GM06990 (cell line): ENCODE results near the gene PFDN6.

Experiments
- DNase-seq: peaks from one replicate; pipeline ENCODE4 v3.0.0-alpha.2; 2011; ENCODE audit not compliant: insufficient read length; ENCODE audit errors: extremely low read depth
- H3K27me3 ChIP-seq: replicated peaks from 2 replicates; pipeline ENCODE4 v1.6.0; 2011; ENCODE audit warnings: low read length; ENCODE audit not compliant: control insufficient read depth, insufficient read depth
- H3K36me3 ChIP-seq: 2 replicates; pipeline ENCODE4 v1.5.1; 2011; ENCODE audit warnings: low read length; ENCODE audit not compliant: control insufficient read depth, insufficient read depth
- H3K4me3 ChIP-seq: replicated peaks from 2 replicates; pipeline ENCODE4 v1.5.1; 2011; ENCODE audit warnings: low read depth, mild to moderate bottlenecking, control low read depth, low read length
- TF ChIP-seq, protein P1 (sequence below): IDR thresholded peaks from 2 replicates; pipeline ENCODE4 v1.5.1; 2011; ENCODE audit warnings: low read length, control low read depth, mild to moderate bottlenecking, inconsistent platforms; ENCODE audit not compliant: insufficient read depth, poor library complexity, severe bottlenecking

PFDN6 gene

DNA sequence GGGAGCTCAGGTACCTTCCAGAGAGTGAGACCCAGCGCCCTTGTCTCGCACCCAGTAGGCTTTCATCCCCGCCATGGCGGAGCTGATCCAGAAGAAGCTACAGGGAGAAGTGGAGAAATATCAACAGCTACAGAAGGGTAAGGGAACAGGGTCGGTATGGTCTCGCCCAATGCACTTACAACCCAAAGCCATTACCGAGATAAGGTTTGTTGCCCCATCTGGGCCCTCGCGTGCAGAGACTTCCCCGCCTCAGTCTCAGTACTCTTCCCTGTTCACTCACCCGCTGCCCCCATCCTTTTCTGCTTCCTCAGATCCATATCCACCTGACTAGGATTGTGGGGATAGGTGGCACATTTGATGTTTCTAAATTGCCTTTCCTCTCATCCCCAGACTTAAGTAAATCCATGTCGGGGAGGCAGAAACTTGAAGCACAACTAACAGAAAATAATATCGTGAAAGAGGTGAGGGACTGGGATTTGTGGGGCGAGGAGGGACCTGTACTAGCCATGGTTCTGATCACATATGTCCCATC lies 449 bp downstream of the PFDN6 start:
- DNase-seq, result no peak
- H3K4me3 ChIP-seq, result peak overlapping the region; percentile 93
- H3K36me3 ChIP-seq, result peaks cover 21% of the 10 kb centered on the region
- TF ChIP-seq, protein P1, sequence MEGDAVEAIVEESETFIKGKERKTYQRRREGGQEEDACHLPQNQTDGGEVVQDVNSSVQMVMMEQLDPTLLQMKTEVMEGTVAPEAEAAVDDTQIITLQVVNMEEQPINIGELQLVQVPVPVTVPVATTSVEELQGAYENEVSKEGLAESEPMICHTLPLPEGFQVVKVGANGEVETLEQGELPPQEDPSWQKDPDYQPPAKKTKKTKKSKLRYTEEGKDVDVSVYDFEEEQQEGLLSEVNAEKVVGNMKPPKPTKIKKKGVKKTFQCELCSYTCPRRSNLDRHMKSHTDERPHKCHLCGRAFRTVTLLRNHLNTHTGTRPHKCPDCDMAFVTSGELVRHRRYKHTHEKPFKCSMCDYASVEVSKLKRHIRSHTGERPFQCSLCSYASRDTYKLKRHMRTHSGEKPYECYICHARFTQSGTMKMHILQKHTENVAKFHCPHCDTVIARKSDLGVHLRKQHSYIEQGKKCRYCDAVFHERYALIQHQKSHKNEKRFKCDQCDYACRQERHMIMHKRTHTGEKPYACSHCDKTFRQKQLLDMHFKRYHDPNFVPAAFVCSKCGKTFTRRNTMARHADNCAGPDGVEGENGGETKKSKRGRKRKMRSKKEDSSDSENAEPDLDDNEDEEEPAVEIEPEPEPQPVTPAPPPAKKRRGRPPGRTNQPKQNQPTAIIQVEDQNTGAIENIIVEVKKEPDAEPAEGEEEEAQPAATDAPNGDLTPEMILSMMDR, result no peak
- no peaks in the 10 kb centered on the region for H3K27me3 ChIP-seq

DNA sequence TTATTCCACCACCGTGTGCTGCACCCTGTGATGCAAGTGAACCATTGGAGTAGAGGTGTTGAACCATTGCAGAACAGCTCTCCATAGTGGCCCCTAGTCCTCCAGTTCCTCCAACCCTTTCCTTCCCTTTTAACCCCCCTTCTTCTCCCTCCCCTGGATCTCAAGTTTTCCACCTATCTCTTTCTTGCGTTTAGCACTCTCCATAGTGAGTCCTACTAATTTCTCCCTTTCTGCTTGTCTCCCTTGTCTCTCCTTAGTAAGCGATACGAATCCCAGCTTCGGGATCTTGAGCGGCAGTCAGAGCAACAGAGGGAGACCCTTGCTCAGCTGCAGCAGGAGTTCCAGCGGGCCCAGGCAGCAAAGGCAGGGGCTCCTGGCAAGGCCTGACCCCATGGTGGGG lies 1.1 kb downstream of the PFDN6 start:
- TF ChIP-seq, protein P1, result no peak
- H3K4me3 ChIP-seq, result peak overlapping the region; percentile 93
- H3K36me3 ChIP-seq, result peaks cover 18% of the 10 kb centered on the region
- DNase-seq, result no peak
- H3K27me3 ChIP-seq, result no peaks in the 10 kb centered on the region

DNA sequence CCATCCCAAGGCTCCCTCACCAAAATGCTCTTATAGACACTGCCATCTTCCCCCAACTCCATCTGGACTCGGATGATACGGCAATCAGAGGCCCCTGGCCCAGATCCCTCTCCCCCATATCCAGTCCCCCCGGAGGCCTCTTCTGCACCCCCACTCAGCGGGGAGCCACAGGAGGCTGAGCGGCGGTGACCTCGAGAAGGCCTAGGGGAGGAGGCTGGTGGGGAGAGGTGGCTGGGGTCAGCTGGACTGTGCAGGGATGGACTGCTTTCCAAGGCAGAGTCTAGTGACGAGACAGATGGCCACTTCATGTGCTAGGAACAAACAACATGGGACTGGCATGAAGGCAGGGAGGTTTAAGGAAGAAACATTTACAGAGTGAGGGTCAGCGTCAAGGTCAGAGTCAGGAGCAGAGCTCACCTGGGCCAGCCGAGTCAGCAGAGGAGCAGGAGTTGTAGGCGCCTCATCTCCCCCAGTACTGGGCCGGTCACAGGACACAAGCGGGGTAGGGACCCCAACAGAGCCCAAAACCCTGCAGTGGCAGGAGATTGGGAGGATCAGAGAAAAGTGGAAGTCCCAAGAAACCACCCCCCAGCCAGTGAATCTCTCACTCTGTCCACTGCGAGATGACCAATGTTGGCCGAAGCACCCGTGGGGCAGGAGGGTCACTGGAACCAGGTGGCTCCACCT lies 3.7 kb downstream of the PFDN6 start:
- Histone ChIP-seq H3K36me3 (peaks cover 10% of the 10 kb centered on the region), H3K27me3 (no peaks in the 10 kb centered on the region), H3K4me3 (no peak overlapping the region)
- no peak for DNase-seq
- TF ChIP-seq, protein P1, result no peak

DNA sequence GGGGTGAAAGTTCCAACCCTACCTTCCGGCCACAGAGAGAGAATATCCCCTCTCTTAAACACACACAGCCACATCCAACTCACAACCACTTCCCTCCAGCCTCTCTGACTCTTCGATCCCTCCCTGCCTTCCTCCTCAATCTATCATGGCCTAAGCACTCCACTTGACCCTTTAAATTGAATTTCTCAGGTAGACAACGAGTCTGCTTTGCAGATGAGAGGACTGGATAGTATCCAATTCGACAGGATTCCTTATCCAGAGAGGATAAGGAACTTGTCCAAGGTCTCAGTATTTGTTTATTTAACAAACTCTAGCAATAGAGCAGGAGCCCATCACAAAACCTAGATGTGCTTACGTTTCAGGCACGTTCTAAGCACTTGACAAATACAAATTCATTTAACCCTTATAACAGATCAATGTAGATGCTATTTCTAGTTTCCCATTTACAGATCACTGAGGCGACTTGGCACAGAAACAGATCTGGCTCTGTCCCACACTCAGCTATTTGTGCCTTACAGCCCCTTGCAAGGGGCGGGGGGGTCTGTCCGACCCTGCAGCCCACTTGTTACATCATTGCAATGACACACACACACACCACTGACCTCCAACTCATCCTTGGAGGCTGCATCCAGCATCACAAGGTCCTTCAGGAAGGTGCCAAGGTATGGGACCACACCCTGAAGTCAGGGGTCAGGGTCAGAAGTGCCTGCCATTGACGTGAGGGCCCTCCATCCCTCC lies 4.9 kb downstream of the PFDN6 start:
- H3K27me3 ChIP-seq, result no peaks in the 10 kb centered on the region
- H3K4me3 ChIP-seq, result no peak overlapping the region
- TF ChIP-seq, protein P1, result no peak
- H3K36me3 ChIP-seq, result peaks cover 10% of the 10 kb centered on the region
- DNase-seq, result no peak

DNA sequence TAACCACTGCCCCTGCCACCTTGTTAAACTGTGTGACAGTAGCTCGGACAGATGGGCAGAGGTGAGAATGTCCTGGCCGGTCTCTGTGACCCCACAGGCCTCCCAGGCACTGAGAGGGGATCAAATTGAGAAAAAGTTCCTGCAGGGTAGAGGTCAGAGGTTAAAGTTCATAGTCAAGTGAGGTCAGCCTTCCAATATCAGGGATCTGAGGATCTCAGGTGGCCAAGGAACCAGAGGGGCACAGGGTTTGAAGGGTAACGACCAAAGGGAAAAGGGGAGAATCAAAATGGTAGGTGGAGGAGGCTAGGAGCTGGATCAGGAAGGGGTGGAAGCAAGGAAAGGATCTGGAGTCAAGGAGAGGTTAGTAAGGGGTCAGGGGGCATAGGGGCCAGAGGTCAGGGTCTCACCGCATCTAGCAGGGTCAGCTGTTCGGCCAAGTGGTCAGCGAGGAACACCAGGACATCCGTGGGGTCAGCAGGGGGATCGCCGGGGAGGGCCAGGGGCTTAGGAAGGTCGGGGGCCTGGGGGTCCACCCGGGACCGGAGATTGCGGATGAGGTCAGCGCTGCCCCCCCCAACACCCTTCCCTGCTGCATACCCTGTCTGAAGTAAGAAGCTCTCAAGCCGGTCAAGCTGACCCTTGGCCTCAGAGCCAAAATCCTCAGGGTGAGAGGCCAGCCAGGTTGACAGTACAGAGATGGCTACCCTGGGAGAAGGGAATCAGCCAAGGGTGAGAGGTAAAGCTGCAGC lies 6.4 kb downstream of the PFDN6 start:
- TF ChIP-seq, protein P1, result no peak
- Histone ChIP-seq H3K36me3 (peaks cover 10% of the 10 kb centered on the region), H3K27me3 (no peaks in the 10 kb centered on the region), H3K4me3 (no peak overlapping the region)
- DNase-seq, result no peak
